HepG2 (cell line): ENCODE data around the gene PDE8B. TPM values are rescaled to one million over a fixed set of nuclear protein-coding genes. Genes with fewer than 3 reads are reported as not detected.

Source experiments
- ATAC-seq: fragments of 200-7000 bp; cut with Tn5 transposase; 3 replicates; pipeline ENCODE4 v1.9.1; 2020; ENCODE audit warnings: mild to moderate bottlenecking, moderate library complexity
- BruUV-seq: library from RNA; stranded (reverse); fragments of 400-500 nt; replicated peaks from 2 replicates; lab custom pipeline; 2021; lab: Mats Ljungman, UMichigan
- CTCF ChIA-PET: fragments of 300-600 bp; formaldehyde crosslinking; extraction: SDS; loops from one replicate; lab custom pipeline; 2021; ENCODE audit warnings: low total read pairs, inconsistent platforms, low intra/inter-chr PET ratio; lab: Yijun Ruan, JAX
- POLR2A ChIA-PET: fragments of 350-600 bp; sonication (Branson Sonifier 250); formaldehyde crosslinking; loops from one replicate; lab custom pipeline; 2020; ENCODE audit warnings: antibody characterized with exemption, inconsistent platforms; lab: Yijun Ruan, JAX
- DNase-seq: peaks from one replicate; pipeline ENCODE4 v3.0.0-alpha.2; 2015; ENCODE audit warnings: low spot score
- FAIRE-seq: peaks from 3 replicates; lab custom pipeline; 2011; peaks lifted over from hg19 to GRCh38; lab: Jason Lieb, UNC
- H2AFZ ChIP-seq: one replicate; pipeline ENCODE4 v1.6.1; 2011; ENCODE audit warnings: low read length, inconsistent platforms
- H3K27ac ChIP-seq: fragments of 300-600 bp; 3 replicates; pipeline ENCODE4 v1.8.0; 2011; ENCODE audit warnings: mixed run types, mild to moderate bottlenecking, mixed read lengths, low read length, inconsistent platforms; ENCODE audit not compliant: insufficient read depth; ENCODE audit errors: extremely low read length
- H3K27me3 ChIP-seq, 2 experiments: fragments of 200-600 bp in 1 of 2; 2 replicates in 1 of 2; 3 replicates in 1 of 2; pipeline versions ENCODE4 v1.6.0 to v1.8.0; 2011; ENCODE audit warnings: low read length in 2 of 2, mild to moderate bottlenecking in 2 of 2, moderate library complexity in 2 of 2, inconsistent platforms in 1 of 2; ENCODE audit not compliant: insufficient read depth in 2 of 2, control insufficient read depth in 1 of 2
- H3K36me3 ChIP-seq, 2 experiments: fragments of 200-600 bp in 1 of 2; replicated peaks in 1 of 2; 2 replicates in 1 of 2; 3 replicates in 1 of 2; pipeline versions ENCODE4 v1.5.1 to v1.8.0; 2011; ENCODE audit warnings: low read length in 2 of 2, inconsistent platforms in 1 of 2; ENCODE audit not compliant: insufficient read depth in 2 of 2, control insufficient read depth in 1 of 2
- H3K4me1 ChIP-seq: 2 replicates; pipeline ENCODE4 v1.5.1; 2012; ENCODE audit warnings: low read length, inconsistent platforms; ENCODE audit not compliant: insufficient read depth
- H3K4me2 ChIP-seq: 2 replicates; pipeline ENCODE4 v1.6.0; 2011; ENCODE audit warnings: low read depth, low read length, inconsistent platforms
- H3K4me3 ChIP-seq, 3 experiments: fragments of 200-600 bp in 1 of 3; sonication (generic), shearing (Covaris generic) in 1 of 3; replicated peaks in 1 of 3; 2 replicates each; pipeline ENCODE4 v1.5.1; 2011 to 2016; ENCODE audit warnings: low read length in 3 of 3, inconsistent platforms in 2 of 3, low read depth in 2 of 3, mild to moderate bottlenecking in 2 of 3, control low read depth in 1 of 3, mixed read lengths in 1 of 3; ENCODE audit not compliant: insufficient read depth in 1 of 3
- H3K79me2 ChIP-seq: one replicate; pipeline ENCODE4 v1.6.1; 2011; ENCODE audit warnings: low read length, inconsistent platforms; ENCODE audit not compliant: insufficient read depth
- H3K9ac ChIP-seq: 2 replicates; pipeline ENCODE4 v1.6.0; 2011; ENCODE audit warnings: mild to moderate bottlenecking, low read depth, low read length, inconsistent platforms; ENCODE audit not compliant: insufficient read depth
- H3K9me3 ChIP-seq: 2 replicates; pipeline ENCODE4 v1.5.1; 2012; ENCODE audit warnings: mild to moderate bottlenecking, low read length
- H4K20me1 ChIP-seq: 2 replicates; pipeline ENCODE4 v1.6.0; 2011; ENCODE audit warnings: inconsistent platforms, mild to moderate bottlenecking, low read length, moderate library complexity; ENCODE audit not compliant: insufficient read depth
- ATF3 ChIP-seq: sonication (generic); formaldehyde crosslinking; IDR thresholded peaks from 2 replicates; pipeline ENCODE4 v1.4.0; 2020; ENCODE audit warnings: missing genetic modification reagents
- GLMP ChIP-seq: sonication (generic); formaldehyde crosslinking; IDR thresholded peaks from 2 replicates; pipeline ENCODE4 v1.9.0; 2021; ENCODE audit warnings: missing genetic modification reagents, mild to moderate bottlenecking, borderline replicate concordance
- HNRNPL ChIP-seq: fragments of 200-400 bp; formaldehyde crosslinking; IDR thresholded peaks from 2 replicates; pipeline ENCODE4 v1.6.1; 2017; ENCODE audit warnings: mild to moderate bottlenecking, low read depth, low read length
- IKZF4 ChIP-seq: sonication (generic); formaldehyde crosslinking; IDR thresholded peaks from 2 replicates; pipeline ENCODE4 v1.5.1; 2020; ENCODE audit warnings: borderline replicate concordance, mild to moderate bottlenecking, low read depth, missing genetic modification reagents; ENCODE audit errors: not compliant biosample characterization
- ONECUT2 ChIP-seq: sonication (generic); formaldehyde crosslinking; IDR thresholded peaks from 2 replicates; pipeline ENCODE4 v1.4.0; 2020; ENCODE audit warnings: missing genetic modification reagents
- POLR2A ChIP-seq, 2 experiments: IDR thresholded peaks; 2 replicates each; pipeline ENCODE4 v1.6.1; 2011; ENCODE audit warnings: low read depth in 2 of 2, low read length in 2 of 2, mild to moderate bottlenecking in 1 of 2, moderate library complexity in 1 of 2; ENCODE audit not compliant: insufficient read depth in 1 of 2
- PRDM15 ChIP-seq: sonication (generic); formaldehyde crosslinking; IDR thresholded peaks from 2 replicates; pipeline ENCODE4 v1.4.0; 2020; ENCODE audit warnings: missing genetic modification reagents
- RXRA ChIP-seq: sonication (generic); formaldehyde crosslinking; IDR thresholded peaks from 2 replicates; pipeline ENCODE4 v1.5.1; 2020; ENCODE audit warnings: missing genetic modification reagents
- TAF15 ChIP-seq: fragments of 200-400 bp; formaldehyde crosslinking; IDR thresholded peaks from one replicate; pipeline ENCODE4 v1.6.1; 2018; ENCODE audit warnings: mild to moderate bottlenecking, low read depth, low read length; ENCODE audit not compliant: poor library complexity, severe bottlenecking
- TCF7 ChIP-seq: sonication (generic); IDR thresholded peaks from 2 replicates; pipeline ENCODE4 v1.6.1; 2016; ENCODE audit warnings: antibody characterized with exemption, low read depth
- ZBTB33 ChIP-seq: sonication (generic); formaldehyde crosslinking; IDR thresholded peaks from 2 replicates; pipeline ENCODE4 v1.4.0; 2020; ENCODE audit warnings: missing genetic modification reagents
- ZNF276 ChIP-seq: sonication (generic); formaldehyde crosslinking; IDR thresholded peaks from 2 replicates; pipeline ENCODE4 v1.4.0; 2020; ENCODE audit warnings: mild to moderate bottlenecking, low read depth, missing genetic modification reagents
- ZNF383 ChIP-seq: sonication (generic); formaldehyde crosslinking; IDR thresholded peaks from 2 replicates; pipeline ENCODE4 v1.4.0; 2020; ENCODE audit warnings: missing genetic modification reagents, mild to moderate bottlenecking, borderline replicate concordance
- ZNF431 ChIP-seq: sonication (generic); formaldehyde crosslinking; IDR thresholded peaks from 2 replicates; pipeline ENCODE4 v1.9.0; 2022; ENCODE audit warnings: missing genetic modification reagents, low read depth, mild to moderate bottlenecking, borderline replicate concordance
- ZNF460 ChIP-seq: sonication (generic); formaldehyde crosslinking; IDR thresholded peaks from 2 replicates; pipeline ENCODE4 v1.5.1; 2020; ENCODE audit warnings: missing genetic modification reagents, mild to moderate bottlenecking, borderline replicate concordance
- in situ Hi-C: cut with HindIII; loops from 2 replicates; pipeline ENCODE4 v1.10.0; 2017; ENCODE audit warnings: low pct_unique_long_range_greater_than_20kb; ENCODE audit not compliant: extremely low pct_ligation_motif_present
- intact Hi-C: fragments of 100-400 bp; cut with micrococcal nuclease; formaldehyde crosslinking; loops from one replicate; pipeline ENCODE4 v1.10.0; 2022; ENCODE audit not compliant: unreplicated experiment
- polyA plus RNA-seq, 8 experiments: library from polyadenylated mRNA; depleted of rRNA in 3 of 8; stranded (reverse) in 7 of 8; unstranded in 1 of 8; fragments of >200 nt; fragmentation: Illumina TruSeq in 4 of 8; extraction: Trizol in 4 of 8; gene quantifications; 2 replicates each; pipeline versions ENCODE4 v1.2.1 to v1.2.3, GENCODE V29; 2011 to 2016; ENCODE audit warnings: low read depth in 4 of 8, missing spikeins in 1 of 8, mixed read lengths in 1 of 8; ENCODE audit not compliant: insufficient read depth in 1 of 8
- total RNA-seq, 5 experiments: library from RNA; depleted of rRNA; stranded (reverse); fragments of >200 nt; fragmentation: Illumina TruSeq; extraction: Trizol; gene quantifications; 2 replicates each; pipeline ENCODE4 v1.2.3, GENCODE V29; 2016; ENCODE audit warnings: low read depth in 1 of 5

Gene PDE8B
- total and polyA plus RNA-seq, 2 of the 13 experiments (the other 11 are each of a cell fraction or from before 2014, with no cell fraction given) = 0.07 TPM; not detected in 1

GRCh38 chr5:77174526-77174925 lies 36.0 kb upstream of the PDE8B start (continued):
- TF ChIP-seq ZBTB33 (CRISPR knock-in tag) = no peak
- TF ChIP-seq TAF15 = no peak

GRCh38 chr5:77175231-77175630 lies 35.2 kb upstream of the PDE8B start:
- FAIRE-seq (no peak), DNase-seq (no peak), ATAC-seq (no peak)
- Histone ChIP-seq H3K9ac (no peak overlapping the region), H3K27me3 (peaks cover 2 to 28% of the 10 kb centered on the region in 2 experiments; a peak in 4 of 5 replicates), H3K79me2 (no peaks in the 10 kb centered on the region), H3K36me3 (no peaks in the 10 kb centered on the region), H3K27ac (no peak overlapping the region), H3K4me2 (no peak overlapping the region), H3K4me3 (no peak overlapping the region), H4K20me1 (no peaks in the 10 kb centered on the region), H3K9me3 (no peaks in the 10 kb centered on the region), H3K4me1 (no peaks in the 10 kb centered on the region), H2AFZ (no peak overlapping the region)
- intact Hi-C loops (no loop called here), in situ Hi-C loops (no loop called here)
- ChIA-PET CTCF (no interaction called here), POLR2A (no interaction called here)
- BruUV-seq = no TSS peak
- TF ChIP-seq ZNF460 (CRISPR knock-in tag) = no peak
- no peak for TF ChIP-seq TCF7
- TF ChIP-seq ZNF431 (CRISPR knock-in tag) = no peak
- TF ChIP-seq PRDM15 (CRISPR knock-in tag) = no peak
- no peak for TF ChIP-seq ZNF276 (CRISPR knock-in tag)
- TF ChIP-seq ATF3 (CRISPR knock-in tag) = no peak
- no peak for TF ChIP-seq IKZF4 (CRISPR knock-in tag)
- no peak for TF ChIP-seq ZNF383 (CRISPR knock-in tag)
- no peak for TF ChIP-seq HNRNPL
- TF ChIP-seq POLR2A (IDR thresholded peaks at IDR 0.05; ENCODE audit: insufficient read depth in 1 of 2, low read depth in 2 of 2, low read length in 2 of 2) = no peak
- TF ChIP-seq RXRA (CRISPR knock-in tag) = no peak
- no peak for TF ChIP-seq ONECUT2 (CRISPR knock-in tag)
- no peak for TF ChIP-seq GLMP (CRISPR knock-in tag)
